ENCODE results near the gene ARSG. TPM values are rescaled to one million over a fixed set of nuclear protein-coding genes. Genes with fewer than 3 reads are reported as not detected.

The ARSG gene
- total and polyA plus RNA-seq, 9 of the 15 experiments (the other 6 are each of a cell fraction or from before 2014, with no cell fraction given), result 1.0 to 5.6 (median 1.8) TPM

GRCh38 chr17:68290268-68290954 is 884 bp upstream of the ARSG start:
- DNase-seq (ENCODE audit: extremely low read depth in 1 of 4, low spot score in 3 of 4), result no peak
- Histone ChIP-seq H3K4me2 (ENCODE audit: insufficient read depth, low read length) (peak overlapping the region; percentile 62; the same call in 1 of the 2 replicates), H3K9ac (ENCODE audit: insufficient read depth in 1 of 2, low read depth in 2 of 2, low read length in 2 of 2) (peak overlapping the region in 1 of 2 experiments; percentile 85; a peak in 2 of 4 replicates), H3K36me3 (ENCODE audit: control insufficient read depth, insufficient read depth, low read length) (no peaks in the 10 kb centered on the region), H3K79me2 (ENCODE audit: control insufficient read depth, insufficient read depth, low read length) (no peaks in the 10 kb centered on the region), H3K27ac (ENCODE audit: extremely low read depth, low read depth, low read length) (peak overlapping the region; percentile 91; the same call in 2 of the 3 replicates), H3K4me1 (replicated peaks in 1 of 2; ENCODE audit: control insufficient read depth in 2 of 2, insufficient read depth in 2 of 2, low read length in 2 of 2) (peaks cover 8 to 22% of the 10 kb centered on the region in 2 experiments), H2AFZ (ENCODE audit: low read depth, low read length) (peak overlapping the region; percentile 77; the same call in 1 of the 2 replicates), H3K4me3 (peak overlapping the region; percentile 74), H3K27me3 (ENCODE audit: control insufficient read depth in 2 of 2, insufficient read depth in 2 of 2, low read length in 2 of 2) (peaks cover 0 to 4% of the 10 kb centered on the region in 2 experiments; a peak in 2 of 5 replicates), H3K9me1 (ENCODE audit: control insufficient read depth, insufficient read depth, low read length) (no peaks in the 10 kb centered on the region), H3K9me3 (replicated peaks; ENCODE audit: control insufficient read depth, insufficient read depth, low read depth, low read length) (no peaks in the 10 kb centered on the region), H4K20me1 (replicated peaks; ENCODE audit: control insufficient read depth, insufficient read depth, low read length) (no peaks in the 10 kb centered on the region)
- in situ Hi-C loops (cut with MboI) (no loop called here), intact Hi-C loops (cut with micrococcal nuclease) (no loop called here)
- BruUV-seq (replicated peaks), result TSS peak; percentile 80
- TF ChIP-seq ZBTB33 (CRISPR knock-in tag; IDR thresholded peaks at IDR 0.05) (0 out of 2 replicates have a peak, but pooled peaks have one; percentile 53), PCBP1 (IDR thresholded peaks at IDR 0.05; ENCODE audit: low read depth, low read length, poor library complexity, severe bottlenecking) (peak; percentile 42), HDAC8 (tag; IDR thresholded peaks at IDR 0.05) (no peak), MTA2 (IDR thresholded peaks at IDR 0.05; ENCODE audit: low read depth) (no peak), FUS (optimal IDR thresholded peaks at IDR 0.05; ENCODE audit: low read depth, low read length) (no peak), ZBTB11 (CRISPR knock-in tag; IDR thresholded peaks at IDR 0.05) (peak in 1 of 3 experiments; percentile 87; a peak in 2 of 6 replicates), POLR2G (IDR thresholded peaks at IDR 0.05; ENCODE audit: low read depth, low read length) (peak; percentile 42)
- WGBS (ENCODE audit: insufficient coverage, low coverage, missing lambda C conversion rate), result 88% methylated on average over 30 of the region's 50 CpGs
- ChIA-PET POLR2A (interaction anchor here (0.6 kb wide), 3 partner anchors 43 to 167 kb away, joined by 3 to 4 read pairs (median 3); partner anchors contain the start of gene AMZ2), CTCF (ENCODE audit: low intra/inter-chr PET ratio) (interaction anchor here (0.6 kb wide), 2 partner anchors 26 to 86 kb away, joined by 3 to 4 read pairs; no protein-coding TSS in a partner anchor)
- ATAC-seq, result no peak
- no peak for FAIRE-seq
